Bronchial epithelial cell (primary cell): Measurements from ENCODE around the gene SOX6. TPM values are rescaled to one million over a fixed set of nuclear protein-coding genes. Genes with fewer than 3 reads are reported as not detected.
A peak's percentile ranks its signal among the peaks of the same experiment; 100 is the strongest.

Source experiments
- DNase-seq: peaks from one replicate; pipeline ENCODE4 v3.0.0-alpha.2; 2010; ENCODE audit warnings: low read depth
- FAIRE-seq: peaks from 2 replicates; lab custom pipeline; 2011; peaks lifted over from hg19 to GRCh38; lab: Jason Lieb, UNC
- H3K27me3 ChIP-seq: 2 replicates; pipeline ENCODE4 v1.5.1; 2011; ENCODE audit warnings: low read length; ENCODE audit not compliant: control insufficient read depth, insufficient read depth
- H3K36me3 ChIP-seq: 2 replicates; pipeline ENCODE4 v1.5.1; 2011; ENCODE audit warnings: low read length; ENCODE audit not compliant: control insufficient read depth, insufficient read depth
- H3K4me3 ChIP-seq: 2 replicates; pipeline ENCODE4 v1.5.1; 2011; ENCODE audit warnings: mild to moderate bottlenecking, low read depth, low read length, control low read depth
- CTCF ChIP-seq: IDR thresholded peaks from 2 replicates; pipeline ENCODE4 v1.5.1; 2011; ENCODE audit warnings: mild to moderate bottlenecking, moderate library complexity, low read length, control low read depth, inconsistent platforms; ENCODE audit not compliant: insufficient read depth, severe bottlenecking
- total RNA-seq: library from RNA; depleted of rRNA; stranded (reverse); fragments of >200 nt; gene quantifications from 2 replicates; pipeline ENCODE4 v1.2.1, GENCODE V29; 2014

Gene SOX6
- total RNA-seq, 1 donor from 2014 or later, result 0.53 TPM

GRCh38 chr11:15985860-15986139 is 370.5 kb downstream of the SOX6 start:
- DNase-seq (no peak), FAIRE-seq (no peak)
- no peaks in the 10 kb centered on the region for H3K36me3 ChIP-seq
- no peak overlapping the region for H3K4me3 ChIP-seq
- no peak for TF ChIP-seq CTCF
- H3K27me3 ChIP-seq, result no peaks in the 10 kb centered on the region

- H3K4me3 ChIP-seq, result no peak overlapping the region
- H3K36me3 ChIP-seq, result no peaks in the 10 kb centered on the region
- H3K27me3 ChIP-seq, result no peaks in the 10 kb centered on the region
- no peak for FAIRE-seq
- no peak for TF ChIP-seq CTCF
- no peak for DNase-seq
These were observed 371.1 kb downstream of the SOX6 start for GRCh38 chr11:15985127-15985859.

GRCh38 chr11:15981292-15981691 is 375.1 kb downstream of the SOX6 start:
- H3K36me3 ChIP-seq, result no peaks in the 10 kb centered on the region
- FAIRE-seq (no peak), DNase-seq (no peak)
- H3K4me3 ChIP-seq, result no peak overlapping the region
- TF ChIP-seq CTCF, result no peak
- no peaks in the 10 kb centered on the region for H3K27me3 ChIP-seq

- H3K4me3 ChIP-seq, result no peak overlapping the region
- DNase-seq (no peak), FAIRE-seq (no peak)
- H3K27me3 ChIP-seq, result no peaks in the 10 kb centered on the region
- no peak for TF ChIP-seq CTCF
- H3K36me3 ChIP-seq, result no peaks in the 10 kb centered on the region
These were observed 379.2 kb downstream of the SOX6 start for GRCh38 chr11:15977116-15977515.

GRCh38 chr11:15976433-15977045 is 379.8 kb downstream of the SOX6 start:
- no peak for TF ChIP-seq CTCF
- Histone ChIP-seq H3K4me3 (no peak overlapping the region), H3K36me3 (no peaks in the 10 kb centered on the region), H3K27me3 (no peaks in the 10 kb centered on the region)
- FAIRE-seq, result no peak
- peak; percentile 64 for DNase-seq
